Measurements from ENCODE around the gene HS3ST1.

Gene HS3ST1

GRCh38 chr4:11348449-11349088, 80.1 kb downstream of the HS3ST1 start:
- TF ChIP-seq CTCF (conservative IDR thresholded peaks at IDR 0.05) (no peak), ZFX (IDR thresholded peaks at IDR 0.05) (no peak)
- H3K27ac ChIP-seq = no peak overlapping the region

GRCh38 chr4:11344916-11345315, 83.8 kb downstream of the HS3ST1 start:
- no peak overlapping the region for H3K27ac ChIP-seq
- no peak for TF ChIP-seq CTCF (conservative IDR thresholded peaks at IDR 0.05)
- TF ChIP-seq ZFX (IDR thresholded peaks at IDR 0.05) = no peak

- no peak overlapping the region for H3K27ac ChIP-seq
- TF ChIP-seq CTCF (conservative IDR thresholded peaks at IDR 0.05) = no peak
- TF ChIP-seq ZFX (IDR thresholded peaks at IDR 0.05) = no peak
Measured at GRCh38 chr4:11343536-11343935, 85.2 kb downstream of the HS3ST1 start.

All from C4-2B (cell line).